OCI-LY7 (cell line): ENCODE measurements around the gene GATA5.

Source experiments
- CTCF ChIP-seq: fragments of 200-600 bp; sonication (generic); conservative IDR thresholded peaks from 2 replicates; pipeline ENCODE4 v1.5.1; 2014; ENCODE audit warnings: mild to moderate bottlenecking, antibody characterized with exemption, low read length, moderate library complexity, mixed read lengths
- EZH2phosphoT487 ChIP-seq: fragments of 200-600 bp; sonication (generic); IDR thresholded peaks from 2 replicates; pipeline ENCODE4 v1.6.1; 2018; ENCODE audit warnings: low read depth, borderline replicate concordance, mild to moderate bottlenecking, mixed run types, antibody characterized with exemption, low read length, moderate library complexity, mixed read lengths

GRCh38 chr20:62493253-62493885 lies 17.6 kb upstream of the GATA5 start:
- TF ChIP-seq CTCF = no peak
- TF ChIP-seq EZH2phosphoT487 = no peak
